Measurements from ENCODE around the gene LEP.

LEP gene

DNA sequence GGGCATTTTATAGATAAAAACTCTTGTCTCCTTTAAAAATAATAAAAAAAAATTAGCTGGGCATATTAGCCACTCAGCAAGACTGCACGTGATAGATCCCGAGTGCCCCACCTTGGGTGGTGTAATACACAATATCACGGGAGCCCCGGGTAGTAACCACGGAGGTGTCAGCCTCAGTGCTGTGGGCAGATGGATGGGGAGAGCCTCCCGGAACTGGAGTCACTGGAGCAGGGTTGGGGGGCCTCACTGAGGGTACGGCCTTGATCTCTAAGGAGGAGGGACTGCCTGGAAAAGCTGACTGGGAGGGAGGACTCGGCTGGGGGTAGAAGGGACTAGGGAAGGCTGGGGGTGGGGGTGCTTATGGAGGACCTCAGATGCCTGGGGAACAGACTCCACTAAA is 12.6 kb downstream of the LEP start:
- no peak for DNase-seq

DNA sequence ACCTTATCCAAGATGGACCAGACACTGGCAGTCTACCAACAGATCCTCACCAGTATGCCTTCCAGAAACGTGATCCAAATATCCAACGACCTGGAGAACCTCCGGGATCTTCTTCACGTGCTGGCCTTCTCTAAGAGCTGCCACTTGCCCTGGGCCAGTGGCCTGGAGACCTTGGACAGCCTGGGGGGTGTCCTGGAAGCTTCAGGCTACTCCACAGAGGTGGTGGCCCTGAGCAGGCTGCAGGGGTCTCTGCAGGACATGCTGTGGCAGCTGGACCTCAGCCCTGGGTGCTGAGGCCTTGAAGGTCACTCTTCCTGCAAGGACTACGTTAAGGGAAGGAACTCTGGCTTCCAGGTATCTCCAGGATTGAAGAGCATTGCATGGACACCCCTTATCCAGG is 13.4 kb downstream of the LEP start:
- DNase-seq = no peak

DNA sequence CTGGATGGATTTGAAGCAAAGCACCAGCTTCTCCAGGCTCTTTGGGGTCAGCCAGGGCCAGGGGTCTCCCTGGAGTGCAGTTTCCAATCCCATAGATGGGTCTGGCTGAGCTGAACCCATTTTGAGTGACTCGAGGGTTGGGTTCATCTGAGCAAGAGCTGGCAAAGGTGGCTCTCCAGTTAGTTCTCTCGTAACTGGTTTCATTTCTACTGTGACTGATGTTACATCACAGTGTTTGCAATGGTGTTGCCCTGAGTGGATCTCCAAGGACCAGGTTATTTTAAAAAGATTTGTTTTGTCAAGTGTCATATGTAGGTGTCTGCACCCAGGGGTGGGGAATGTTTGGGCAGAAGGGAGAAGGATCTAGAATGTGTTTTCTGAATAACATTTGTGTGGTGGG is 14.2 kb downstream of the LEP start:
- DNase-seq = no peak

DNA sequence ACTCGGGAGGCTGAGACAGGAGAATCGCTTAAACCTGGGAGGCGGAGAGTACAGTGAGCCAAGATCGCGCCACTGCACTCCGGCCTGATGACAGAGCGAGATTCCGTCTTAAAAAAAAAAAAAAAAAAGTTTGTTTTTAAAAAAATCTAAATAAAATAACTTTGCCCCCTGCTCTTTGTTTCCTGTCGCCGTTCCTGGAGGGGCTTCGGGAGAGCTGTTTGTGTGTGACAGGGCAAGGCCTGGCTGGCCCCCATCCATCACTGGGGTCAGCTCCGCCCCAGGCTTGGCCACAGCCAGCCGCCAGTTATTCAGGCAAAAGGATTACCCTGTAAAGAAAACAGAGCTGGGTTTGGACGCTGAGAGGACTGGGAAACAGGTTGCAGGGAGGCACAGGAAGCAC is 16.4 kb downstream of the LEP start:
- DNase-seq = no peak

DNA sequence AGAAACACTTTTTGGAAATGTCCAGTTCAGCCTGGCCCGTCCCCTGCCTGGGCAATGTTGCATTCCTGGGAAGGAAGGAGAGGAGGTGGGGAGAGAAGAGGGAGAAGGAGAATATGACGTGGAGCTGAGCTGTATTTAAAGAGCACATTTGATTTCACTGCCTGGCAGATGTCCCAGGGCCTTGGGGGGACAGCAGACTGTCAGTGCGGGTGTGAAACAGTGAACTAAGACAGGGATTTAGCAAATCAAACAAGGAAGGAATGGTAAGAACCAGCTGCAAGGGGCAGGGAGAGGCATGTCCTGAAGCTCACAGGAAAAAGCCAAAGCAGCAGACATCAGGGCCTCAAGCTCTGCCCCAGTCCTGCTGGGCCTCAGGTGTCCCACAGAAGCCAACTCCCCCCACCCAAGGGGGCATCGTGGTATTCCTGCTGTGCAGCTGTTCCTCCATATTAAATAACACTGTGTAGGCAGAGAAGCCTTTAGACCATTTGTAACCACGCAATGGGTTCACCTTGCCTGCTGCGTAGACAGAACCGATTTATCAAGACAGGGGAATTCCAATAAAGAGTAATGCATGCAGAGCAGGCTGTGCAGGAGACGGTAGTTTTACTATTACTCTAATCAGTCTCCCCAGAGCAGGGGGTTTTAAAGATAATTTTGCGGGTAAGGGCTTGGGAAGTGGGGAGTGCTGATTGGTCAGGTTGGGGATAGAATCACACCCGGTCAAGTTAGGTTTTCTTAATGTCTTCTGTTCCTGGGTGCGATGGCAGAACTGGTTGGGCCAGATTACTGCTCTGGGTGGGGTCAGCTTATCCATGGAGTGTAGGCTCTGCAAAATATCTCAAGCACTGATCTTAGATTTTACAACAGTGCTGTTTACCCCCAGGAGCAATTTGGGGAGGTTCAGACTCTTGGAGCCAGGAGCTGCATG is 18.3 kb downstream of the LEP start:
- DNase-seq = peak; percentile 57

DNA sequence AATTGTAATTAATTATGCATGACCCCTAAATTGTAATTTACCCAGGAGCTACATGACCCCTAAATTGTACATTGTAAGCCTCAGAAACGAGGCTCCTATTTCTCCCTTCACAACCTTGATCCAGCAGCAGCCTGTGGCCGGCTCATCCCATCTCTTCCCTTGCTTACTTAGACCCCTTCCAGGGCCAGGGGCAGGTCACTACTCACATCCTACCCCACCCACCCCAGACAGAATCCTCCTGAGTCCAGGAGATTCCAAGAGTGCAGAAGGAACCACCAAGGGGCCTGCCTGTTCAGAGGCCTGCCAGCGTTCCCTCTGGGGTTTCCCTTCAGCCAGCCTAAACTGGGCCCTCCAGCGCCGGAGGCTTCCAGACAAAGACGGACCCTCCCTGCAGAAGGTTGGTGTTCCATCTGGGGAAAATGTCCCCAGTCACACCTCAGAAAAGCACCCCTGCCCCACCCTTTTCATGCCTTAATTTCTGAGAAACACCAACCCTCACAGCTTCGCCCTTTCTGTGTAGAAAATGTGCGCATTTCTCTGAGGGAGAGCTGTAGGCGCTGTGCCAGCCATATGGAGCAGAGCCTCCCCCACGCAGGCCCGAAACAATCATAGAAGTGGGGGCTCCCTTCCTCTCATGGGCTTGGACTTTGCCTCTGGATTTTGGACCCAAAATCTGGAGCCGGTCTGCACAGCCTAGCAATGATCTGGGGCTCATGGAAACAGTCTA is 19.2 kb downstream of the LEP start:
- no peak for DNase-seq

DNA sequence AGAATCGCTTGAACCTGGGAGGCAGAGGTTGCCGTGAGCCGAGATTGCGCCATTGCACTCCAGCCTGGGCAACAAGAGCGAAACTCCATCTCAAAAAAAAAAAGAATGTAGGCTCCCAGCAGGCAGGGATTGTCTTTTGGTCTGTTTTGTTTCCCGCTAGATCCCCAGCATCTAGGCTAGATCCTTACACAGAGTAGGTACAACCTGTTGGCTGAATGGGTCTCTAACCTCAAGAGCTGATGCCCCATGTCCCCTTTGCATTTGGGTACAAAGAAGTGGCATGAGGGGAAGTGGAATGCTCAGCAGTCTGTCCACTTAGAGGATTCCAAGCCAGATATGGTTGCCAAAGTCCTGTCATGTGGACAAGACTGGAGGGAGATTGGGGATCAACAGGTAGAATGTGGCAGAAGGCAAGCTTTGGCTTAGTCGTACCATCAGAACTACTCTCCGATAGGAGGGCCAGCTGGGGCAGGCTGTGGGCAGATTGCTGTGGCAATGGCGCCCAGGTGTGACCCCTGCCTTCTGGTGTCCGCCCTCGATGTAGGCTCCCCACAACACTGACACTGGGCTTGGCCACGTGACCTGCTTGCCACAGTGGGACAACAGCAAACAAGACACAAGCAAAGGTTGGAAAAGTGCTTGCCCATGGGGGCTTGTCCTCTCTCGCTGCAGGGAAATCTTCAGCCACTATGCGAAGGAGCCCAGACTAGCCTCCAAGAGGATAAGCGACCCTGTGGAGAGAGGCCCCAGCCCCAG is 21.4 kb downstream of the LEP start:
- no peak for DNase-seq

DNA sequence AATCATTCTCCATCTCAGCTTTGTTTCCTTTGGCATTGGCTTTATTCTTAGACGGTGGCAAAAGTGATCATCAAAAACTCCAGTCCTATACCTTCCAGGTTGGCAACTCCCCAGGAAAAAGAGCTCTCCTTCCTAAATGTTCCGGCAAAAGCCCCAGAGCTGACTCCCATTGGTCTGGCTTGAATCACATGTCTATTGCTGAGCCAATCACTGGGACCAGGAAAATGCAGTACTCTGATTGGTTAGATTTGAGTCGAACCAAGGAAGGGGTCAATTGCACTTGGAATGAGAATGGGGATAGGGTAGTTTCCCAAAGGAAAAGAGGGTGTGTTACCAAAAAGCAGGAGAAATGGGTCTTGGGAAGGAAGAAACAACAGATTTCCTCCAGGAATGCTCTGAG is 22.3 kb downstream of the LEP start:
- DNase-seq = no peak

DNA sequence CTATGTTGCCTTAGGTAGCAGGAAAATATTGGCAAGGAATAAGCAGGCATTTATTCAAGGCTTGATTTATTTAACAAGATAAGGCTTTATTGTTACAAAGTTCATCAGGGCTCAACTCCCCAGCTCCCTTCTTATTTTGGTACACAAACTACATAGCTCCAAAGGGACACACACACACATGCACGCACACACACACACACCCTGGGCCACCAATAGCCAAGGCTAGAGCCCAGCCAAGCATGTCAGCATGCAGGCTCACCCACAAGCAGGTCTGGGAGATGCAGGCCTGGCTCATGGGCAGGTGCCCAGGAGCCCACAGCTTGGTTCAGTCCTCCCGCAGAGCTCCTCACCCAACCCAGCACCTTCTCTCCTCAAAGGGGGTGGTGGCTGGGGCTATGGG is 23.4 kb downstream of the LEP start:
- no peak for DNase-seq

DNA sequence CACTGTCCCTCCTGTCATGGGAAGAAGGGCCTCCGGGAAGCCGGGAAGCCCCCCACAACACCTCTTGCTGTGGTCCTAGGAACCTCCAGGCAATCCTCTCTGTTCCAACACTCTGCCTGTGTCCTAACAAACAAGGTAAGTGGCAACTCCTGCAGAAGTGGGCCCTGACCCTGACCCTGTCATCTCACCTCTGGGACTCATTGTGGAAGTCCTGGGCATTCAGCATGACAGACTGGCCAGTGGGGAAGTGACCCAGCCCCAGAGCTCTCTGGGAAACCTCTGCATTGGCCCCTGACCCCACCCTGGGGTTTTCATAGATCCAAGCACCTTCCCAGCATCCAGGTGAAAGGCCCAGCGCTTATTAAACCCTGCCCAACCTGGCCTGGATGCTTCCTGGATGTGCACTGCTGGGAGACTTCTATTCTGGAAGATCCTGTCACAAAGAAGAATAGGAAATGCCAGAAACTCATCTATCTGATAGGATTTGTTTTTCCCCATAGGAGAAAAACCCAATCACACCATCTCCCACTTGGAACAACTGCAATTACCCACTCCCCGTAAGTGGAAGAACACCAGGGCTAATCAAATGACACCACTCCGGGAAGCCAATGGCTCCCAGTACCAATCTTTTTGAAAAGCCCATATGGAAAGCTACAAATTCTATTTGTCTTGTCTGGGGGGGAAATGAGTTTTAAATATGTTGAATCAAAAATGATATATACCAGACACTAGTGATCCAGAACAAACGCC is 24.3 kb downstream of the LEP start:
- no peak for DNase-seq

DNA sequence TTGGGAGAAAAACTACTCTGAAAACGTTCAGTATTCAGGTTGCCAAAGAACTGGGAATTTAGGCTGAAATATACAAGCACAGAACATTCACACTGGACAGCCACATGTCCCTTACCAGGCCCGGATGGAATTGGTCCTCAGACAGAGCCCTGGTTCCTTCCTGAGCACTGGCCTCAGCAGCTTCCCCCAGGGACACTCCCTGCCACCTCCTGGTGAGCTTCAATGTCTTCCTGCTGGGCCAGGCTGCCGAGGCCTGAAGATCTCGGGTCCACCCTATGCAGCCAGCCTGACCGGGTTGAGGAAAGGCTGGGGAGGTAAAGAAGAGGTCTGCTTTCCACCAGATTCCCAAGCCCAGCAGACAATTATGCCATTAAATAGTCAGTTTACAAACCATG is 24.8 kb downstream of the LEP start:
- no peak for DNase-seq

DNA sequence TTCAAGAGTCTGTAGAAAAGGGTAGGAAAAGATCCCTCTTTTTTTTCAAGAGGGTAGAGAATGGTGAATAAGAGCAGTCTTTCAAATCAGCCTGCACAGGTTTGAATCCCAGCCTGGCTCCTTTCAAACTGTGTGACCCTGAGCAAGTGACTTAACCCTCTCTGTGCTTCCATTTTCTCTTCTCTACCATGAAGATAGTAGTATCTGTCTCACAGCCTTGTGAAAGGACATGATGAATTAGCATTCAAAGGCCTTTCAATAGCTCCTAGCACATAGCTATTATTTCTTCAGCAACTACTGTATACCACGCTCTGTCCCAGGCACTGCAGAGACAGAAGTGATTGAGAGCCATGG is 25.4 kb downstream of the LEP start:
- DNase-seq = no peak

DNA sequence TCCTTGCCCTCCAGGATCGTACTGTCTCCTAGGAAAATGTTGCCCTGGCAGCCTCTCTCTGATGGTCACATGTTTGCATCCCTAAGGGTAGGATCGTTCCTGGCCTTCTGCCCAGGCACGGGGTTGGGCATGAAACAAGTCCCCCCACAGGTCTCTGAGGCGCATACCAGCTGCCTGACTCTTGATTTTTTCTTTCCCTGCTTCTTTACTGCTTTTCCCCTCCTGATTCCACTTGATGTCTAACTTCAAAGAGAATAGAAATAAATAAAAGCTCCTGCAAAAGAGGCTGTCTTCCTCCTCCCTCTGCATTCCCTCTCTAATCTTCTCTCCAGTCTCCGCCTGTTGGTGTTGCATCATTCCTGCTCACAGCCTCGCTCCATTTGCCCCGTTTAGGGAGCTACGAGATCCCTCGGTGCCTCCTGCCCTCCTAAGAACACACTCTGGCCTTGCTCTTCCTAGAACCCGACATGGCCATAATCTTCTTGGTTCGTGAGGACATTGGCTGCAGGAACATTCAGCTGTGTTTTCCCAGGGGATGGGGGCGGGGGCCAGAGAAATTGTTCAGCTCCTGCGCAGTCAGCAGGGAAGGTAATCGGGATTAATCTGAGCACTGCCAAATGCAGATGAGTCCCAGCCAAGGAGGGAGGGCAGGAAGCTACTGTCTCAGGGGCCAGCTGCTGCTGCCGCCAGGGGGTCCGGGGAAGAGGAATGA is 26.0 kb downstream of the LEP start:
- DNase-seq = peak; percentile 82

DNA sequence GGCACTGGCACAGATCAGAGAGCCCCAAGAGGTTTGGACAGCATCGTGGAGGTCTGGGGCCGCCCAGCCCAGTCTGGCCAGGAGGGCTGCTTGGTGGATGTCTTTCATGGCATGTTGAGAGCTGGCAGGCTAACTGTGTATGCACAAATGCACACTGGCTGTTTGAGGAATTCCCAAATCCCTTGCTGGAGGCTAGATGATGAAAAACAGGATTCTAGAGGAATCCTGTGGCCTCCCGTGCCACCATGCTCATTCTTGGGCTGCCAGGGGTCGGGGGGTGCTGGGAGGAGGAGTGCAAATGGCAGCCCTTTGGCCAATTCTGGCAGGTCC is 26.5 kb downstream of the LEP start:
- DNase-seq = no peak

DNA sequence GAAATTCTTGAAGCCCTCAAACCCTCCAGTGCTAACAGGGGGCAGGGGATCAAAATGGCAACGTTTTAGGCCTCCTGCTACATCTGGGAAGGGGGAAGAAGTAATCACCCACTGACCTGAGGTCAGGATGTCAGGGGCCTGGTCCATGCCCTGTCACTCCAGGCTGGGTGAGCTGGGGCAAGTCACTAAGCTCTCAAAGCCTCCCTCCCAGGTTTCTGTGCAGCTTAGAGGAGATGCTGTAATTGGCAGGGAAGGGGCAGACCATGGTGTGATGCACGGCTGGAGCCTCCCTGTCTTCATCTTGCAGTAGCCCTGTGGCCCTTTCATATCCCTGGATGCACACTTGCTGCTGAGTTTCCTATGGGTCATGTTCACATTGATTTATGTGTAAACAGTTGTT is 27.2 kb downstream of the LEP start:
- DNase-seq = no peak

DNA sequence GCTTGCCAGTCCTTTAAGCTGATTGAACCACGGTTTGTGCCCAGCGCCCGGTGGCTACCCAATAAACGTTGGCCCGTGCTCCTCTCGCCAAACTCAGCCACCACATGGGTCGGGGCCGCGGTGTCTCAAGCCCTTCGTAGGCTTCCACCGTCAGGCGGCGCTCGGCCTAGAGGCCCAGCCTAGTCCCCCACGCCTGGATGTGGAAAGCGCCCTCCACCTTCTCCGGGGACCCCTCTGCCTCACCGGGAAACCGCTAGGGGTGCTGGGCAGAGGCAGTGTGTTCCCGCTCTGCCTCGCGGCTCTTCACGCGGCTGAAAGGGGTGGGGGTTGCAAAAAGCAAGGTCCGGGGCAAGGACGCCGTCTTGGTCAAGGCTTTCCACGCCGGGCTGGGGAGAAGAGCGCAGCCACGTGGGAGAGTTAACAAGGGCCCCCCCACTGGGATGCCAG is 29.8 kb downstream of the LEP start:
- DNase-seq = peak; percentile 16

DNA sequence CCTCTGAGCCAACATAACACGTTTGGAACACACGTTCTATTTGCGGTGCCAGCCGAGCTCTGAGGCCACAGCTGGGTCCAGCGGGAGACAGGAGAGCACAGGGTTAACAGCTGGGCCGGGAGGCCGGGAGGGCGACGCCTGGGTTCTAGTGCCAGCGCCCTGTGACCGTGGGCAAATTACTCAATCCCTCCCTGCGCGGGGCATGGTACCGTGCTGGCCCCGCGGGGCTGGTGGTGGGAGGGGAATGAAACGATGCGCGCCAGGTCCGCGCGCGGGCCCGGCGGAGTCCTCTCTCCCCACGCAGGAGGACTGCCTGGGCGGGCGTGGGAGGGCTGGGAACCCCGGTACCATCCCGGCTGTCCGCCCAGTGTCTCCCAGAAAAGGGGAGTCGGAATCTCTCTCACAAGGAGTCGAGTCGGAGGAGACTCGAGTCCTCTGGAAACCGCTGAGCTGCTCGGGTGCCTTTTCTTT is 30.4 kb downstream of the LEP start:
- DNase-seq = no peak

DNA sequence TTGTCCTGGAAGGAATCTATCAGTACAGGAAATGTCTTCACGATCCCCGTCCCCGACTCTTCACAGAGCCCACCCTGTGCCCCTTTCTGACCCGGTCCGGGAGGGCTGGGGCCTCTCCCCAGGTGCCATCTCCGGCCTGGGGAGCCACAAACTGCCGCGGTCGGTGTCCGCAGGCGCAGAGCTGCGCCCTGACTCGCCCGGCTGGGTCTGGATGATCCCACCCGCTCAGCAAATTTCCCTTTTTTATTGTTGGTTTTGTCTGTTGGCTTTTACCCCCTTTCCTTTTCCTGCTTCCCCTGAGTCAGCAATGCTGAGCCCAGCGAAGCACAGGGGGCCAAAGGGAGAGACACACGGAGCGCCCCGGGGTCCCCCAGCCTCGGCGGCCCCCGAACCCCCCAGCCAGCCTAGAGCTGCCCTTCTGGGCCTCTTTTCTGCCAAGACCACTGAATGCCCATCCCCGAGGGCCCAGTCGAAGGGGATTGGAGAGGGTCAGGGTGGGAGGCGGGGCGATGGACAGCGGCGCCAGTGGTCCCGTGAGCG is 30.9 kb downstream of the LEP start:
- DNase-seq = no peak

DNA sequence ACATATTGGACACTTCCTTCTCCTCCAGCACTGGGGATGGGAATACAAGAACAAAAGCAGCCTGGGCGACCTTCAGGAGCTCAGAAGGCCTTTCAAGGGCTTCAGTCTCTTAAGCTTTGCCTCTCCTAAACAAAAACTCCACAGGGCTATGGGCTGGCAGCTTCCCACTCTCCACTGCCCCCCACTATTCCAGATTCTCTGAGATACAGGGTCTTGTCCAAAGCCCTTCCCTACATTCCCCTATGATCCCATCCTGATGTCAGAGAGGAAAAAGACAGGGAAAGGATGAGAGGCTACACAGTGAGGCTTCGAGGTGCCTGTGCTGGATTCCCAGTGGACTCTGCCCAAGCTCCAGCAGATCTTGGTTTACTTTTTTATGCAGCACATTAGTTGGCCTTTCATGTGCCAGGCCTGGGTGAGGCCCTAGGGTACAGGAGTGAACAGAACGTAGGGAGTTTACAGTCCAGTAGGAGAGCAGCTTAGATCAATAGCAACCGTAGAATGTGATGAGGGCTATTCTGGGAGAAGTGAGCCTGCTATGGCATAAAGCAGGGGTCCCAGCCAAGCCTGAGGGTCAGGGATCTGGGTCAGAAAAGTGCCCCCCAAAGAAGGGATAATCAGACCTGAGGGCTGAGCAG is 33.3 kb downstream of the LEP start:
- DNase-seq = no peak

DNA sequence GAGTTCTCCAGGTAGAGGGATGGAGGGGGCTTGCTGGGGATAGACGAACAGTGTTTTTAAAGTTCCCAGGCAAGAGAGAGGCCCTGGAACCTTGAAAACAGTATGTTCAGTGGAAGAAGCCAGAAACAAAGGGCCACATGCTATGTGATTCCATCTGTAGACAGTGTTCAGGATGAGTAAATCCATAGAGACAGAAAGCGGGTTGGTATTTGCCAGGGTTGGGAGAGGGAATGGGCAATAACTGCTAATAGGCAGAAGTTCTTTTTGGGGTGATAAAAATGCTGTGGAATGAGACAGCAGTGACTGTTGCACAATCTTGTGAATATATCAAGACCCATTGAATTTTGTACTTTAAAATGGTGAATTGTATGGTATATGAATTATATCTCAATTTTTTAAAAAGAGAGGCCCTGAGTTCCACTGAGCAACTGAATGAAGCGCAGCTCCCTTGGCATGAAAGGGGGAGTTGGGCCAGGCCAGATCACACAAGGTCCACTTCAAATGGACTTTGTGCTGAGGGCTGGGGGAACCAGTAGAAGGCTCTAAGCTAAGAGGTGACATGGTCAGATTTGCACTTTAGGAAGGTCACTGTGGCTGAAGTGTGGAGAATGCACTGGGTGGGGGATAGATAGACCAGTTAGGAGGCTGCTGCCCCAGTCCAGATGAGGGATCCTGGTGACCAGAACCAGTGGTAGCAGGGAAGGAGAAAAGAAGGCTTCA is 34.0 kb downstream of the LEP start:
- no peak for DNase-seq

DNA sequence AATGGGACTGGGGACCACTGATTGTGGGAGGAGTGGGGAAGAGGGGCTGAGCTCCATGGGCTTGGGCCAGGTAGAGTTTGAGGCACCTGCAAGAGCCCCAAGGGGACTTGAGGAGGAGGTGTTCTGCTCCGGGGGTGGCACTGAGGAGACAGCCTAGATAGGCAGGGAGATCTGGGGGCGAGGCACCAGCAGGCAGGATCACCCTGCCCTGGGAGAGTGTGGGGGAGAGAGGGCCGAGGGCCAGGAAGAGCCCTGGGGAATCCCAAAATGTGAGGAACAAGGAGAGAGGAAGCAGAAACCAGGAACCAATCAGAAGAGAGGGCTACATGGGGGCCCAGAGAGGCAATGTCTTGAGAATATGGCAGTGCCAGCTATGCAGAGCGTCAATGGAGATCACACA is 34.6 kb downstream of the LEP start:
- no peak for DNase-seq

All from fibroblast of skin of right biceps (primary cell).